GM12872 (cell line): Measurements from ENCODE around the gene NCKAP5.

Experiments used
- CTCF ChIP-seq: IDR thresholded peaks from 3 replicates; pipeline ENCODE4 v1.5.1; 2011; ENCODE audit warnings: low read depth, mild to moderate bottlenecking, low read length, moderate library complexity; ENCODE audit not compliant: insufficient read depth

Gene NCKAP5

GRCh38 chr2:133135035-133135654 lies 433.1 kb downstream of the NCKAP5 start:
- no peak for TF ChIP-seq CTCF

DNA sequence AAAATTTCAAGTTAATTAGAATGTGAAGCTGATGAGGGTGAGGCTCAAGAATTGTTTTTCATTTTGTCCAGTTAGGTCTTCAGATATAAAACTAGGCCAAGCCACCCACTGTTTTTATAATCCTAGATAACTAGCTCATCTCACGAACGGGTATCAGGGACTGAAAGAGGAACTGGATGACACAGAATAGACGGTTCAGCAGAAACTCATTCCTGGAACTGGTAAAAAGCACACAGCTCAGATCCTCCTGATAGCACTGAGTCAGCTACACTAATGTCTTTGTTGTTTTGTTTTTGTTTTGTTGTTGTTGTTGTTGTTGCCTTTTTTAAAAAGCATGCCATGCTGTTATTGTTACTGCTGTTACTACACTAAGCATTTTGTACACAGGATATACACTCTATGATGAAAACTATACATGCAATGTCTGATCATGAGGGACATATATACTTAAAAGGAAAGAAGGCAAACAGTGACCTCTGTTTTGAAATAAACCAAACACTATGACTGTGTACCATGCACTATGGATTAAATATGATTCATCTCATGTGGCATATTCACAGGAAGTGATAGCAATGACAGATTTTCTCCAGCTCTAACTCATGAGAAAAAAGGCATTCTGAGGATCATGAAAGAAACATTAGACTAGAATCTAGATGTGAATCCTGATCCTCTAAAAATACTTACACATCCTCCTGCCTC lies 437.6 kb downstream of the NCKAP5 start:
- TF ChIP-seq CTCF, result no peak

GRCh38 chr2:133124446-133124845 lies 443.8 kb downstream of the NCKAP5 start:
- no peak for TF ChIP-seq CTCF

DNA sequence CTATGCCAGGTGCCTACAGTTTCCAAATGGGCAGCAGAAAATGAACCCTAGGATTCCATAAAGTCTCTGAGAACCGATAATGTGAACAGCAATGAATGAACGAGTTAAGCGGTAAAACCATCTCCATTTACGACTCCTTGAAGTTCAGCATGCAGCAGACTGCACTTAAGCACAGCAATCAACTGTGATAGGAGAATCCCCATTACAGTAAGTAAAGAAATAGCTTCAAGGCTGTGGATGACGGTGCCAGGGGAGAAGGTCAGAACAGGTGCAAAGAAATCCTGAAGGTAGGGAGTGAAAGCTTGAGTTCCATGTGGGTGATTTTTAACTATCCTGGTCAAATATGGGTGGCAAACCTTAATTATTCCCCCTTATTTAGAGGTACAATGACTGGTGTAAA lies 444.4 kb downstream of the NCKAP5 start:
- TF ChIP-seq CTCF, result no peak

GRCh38 chr2:133123393-133123792 lies 444.9 kb downstream of the NCKAP5 start:
- TF ChIP-seq CTCF, result no peak

DNA sequence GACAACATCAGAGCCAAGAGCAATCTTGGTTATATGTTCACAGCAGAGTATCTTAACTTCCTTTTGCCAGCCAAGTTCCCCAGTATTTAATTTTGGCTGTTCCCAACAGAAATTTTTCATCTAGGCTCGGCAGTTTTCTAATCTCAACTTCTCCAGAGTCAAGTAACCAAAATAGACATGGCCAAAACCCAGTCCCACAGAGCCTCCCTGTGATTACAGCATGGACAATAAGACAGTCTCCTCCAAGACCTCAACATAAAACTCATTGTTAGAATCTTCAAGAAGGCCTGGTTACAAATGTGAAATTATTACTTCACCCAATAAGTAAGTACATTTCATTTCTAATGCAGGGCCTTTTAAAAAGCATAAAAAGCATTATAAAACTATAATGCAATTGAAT lies 445.7 kb downstream of the NCKAP5 start:
- no peak for TF ChIP-seq CTCF

DNA sequence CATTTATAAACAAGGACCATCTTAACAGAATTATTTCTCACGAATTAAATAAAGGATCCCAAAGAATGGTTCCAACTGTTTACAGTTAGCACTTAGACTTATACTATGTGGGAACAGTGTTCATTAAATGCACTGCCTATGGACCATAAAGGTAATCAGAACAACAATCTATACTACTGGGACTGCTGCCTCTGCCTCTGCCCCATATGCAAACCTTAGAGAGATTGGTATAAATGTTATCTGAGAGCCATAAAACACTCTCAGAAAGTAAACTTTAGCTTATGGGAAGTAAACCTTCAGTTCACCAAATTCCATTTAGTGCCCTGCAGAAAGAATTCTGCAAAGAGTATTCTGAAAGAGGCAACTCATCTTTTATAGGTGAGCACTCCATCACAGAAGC lies 448.0 kb downstream of the NCKAP5 start:
- TF ChIP-seq CTCF, result no peak

DNA sequence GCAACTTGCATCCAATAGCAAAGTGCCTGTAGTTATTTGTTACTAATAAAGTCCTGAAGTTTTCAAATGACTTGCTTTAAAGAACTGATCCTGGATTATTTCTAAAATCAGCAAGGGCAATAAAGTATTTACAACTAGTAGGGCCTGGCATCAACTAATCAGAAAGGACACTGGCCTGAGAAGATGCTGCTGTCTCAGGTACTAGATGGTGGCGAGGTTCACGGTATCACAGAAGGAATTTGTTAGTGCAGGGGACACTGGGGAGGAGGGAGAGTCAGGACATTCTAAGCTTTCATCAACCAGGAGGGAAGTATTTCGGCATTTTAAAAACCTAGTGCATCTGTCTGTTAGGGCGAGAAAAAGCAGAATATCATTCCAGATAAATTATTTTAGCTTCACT lies 458.1 kb downstream of the NCKAP5 start:
- TF ChIP-seq CTCF, result no peak
